HCT116 (cell line): ENCODE measurements around the gene MED16. TPM values are rescaled to one million over a fixed set of nuclear protein-coding genes. Genes with fewer than 3 reads are reported as not detected.

Experiments
- ATAC-seq: fragments of 200-7000 bp; cut with Tn5 transposase; 2 replicates; pipeline ENCODE4 v1.9.1; 2020; ENCODE audit warnings: mild to moderate bottlenecking, moderate library complexity
- BruUV-seq: library from RNA; stranded (reverse); fragments of 400-500 nt; replicated peaks from 2 replicates; lab custom pipeline; 2021; lab: Mats Ljungman, UMichigan
- CTCF ChIA-PET: fragments of 300-600 bp; sonication (Branson Sonifier 250); formaldehyde crosslinking; loops from one replicate; lab custom pipeline; 2021; ENCODE audit warnings: antibody characterized with exemption; lab: Charles Lee
- POLR2A ChIA-PET: fragments of 300-600, 350-600 bp; sonication (Branson Sonifier 250); formaldehyde crosslinking; loops from one replicate; lab custom pipeline; 2021; ENCODE audit warnings: antibody characterized with exemption; lab: Charles Lee
- RAD21 ChIA-PET, 2 experiments: fragments of 300-600 bp; sonication (Branson Sonifier 250); formaldehyde crosslinking; loops; one replicate each; lab custom pipeline; 2023; ENCODE audit warnings: low total read pairs in 2 of 2; ENCODE audit not compliant: uncharacterized antibody in 2 of 2, unreplicated experiment in 2 of 2, low non-redundant PET in 1 of 2; lab: Charles Lee
- DNase-seq: peaks from one replicate; pipeline ENCODE4 v3.0.0-alpha.2; 2010; ENCODE audit warnings: low read depth, low spot score
- H2AFZ ChIP-seq: fragments of 200-600 bp; shearing (Covaris generic), sonication (generic); 2 replicates; pipeline ENCODE4 v1.6.1; 2017; ENCODE audit warnings: low read depth, mixed run types, mixed read lengths, antibody characterized with exemption, low read length; ENCODE audit not compliant: poor library complexity, severe bottlenecking
- H3K27ac ChIP-seq: 2 replicates; pipeline ENCODE4 v1.5.1; 2012; ENCODE audit warnings: low read depth, low read length
- H3K27me3 ChIP-seq: fragments of 200-600 bp; sonication (generic); 2 replicates; pipeline ENCODE4 v1.6.1; 2016; ENCODE audit warnings: mixed run types, low read length, mixed read lengths; ENCODE audit not compliant: insufficient read depth
- H3K36me3 ChIP-seq, 2 experiments: fragments of 200-500 bp in 1 of 2; fragments of 200-600 bp in 1 of 2; sonication (Bioruptor generic) in 1 of 2; sonication (generic) in 1 of 2; 2 replicates each; pipeline versions ENCODE4 v1.5.1 to v1.6.1; 2014 to 2016; ENCODE audit warnings: low read length in 2 of 2, inconsistent platforms in 1 of 2, mixed read lengths in 1 of 2, mixed run types in 1 of 2; ENCODE audit not compliant: insufficient read depth in 2 of 2, control insufficient read depth in 1 of 2
- H3K4me1 ChIP-seq, 2 experiments: fragments of 200-600 bp in 1 of 2; sonication (generic) in 1 of 2; 2 replicates each; pipeline versions ENCODE4 v1.5.1 to v1.6.1; 2012 to 2017; ENCODE audit warnings: low read length in 2 of 2, inconsistent platforms in 1 of 2, mild to moderate bottlenecking in 1 of 2, mixed read lengths in 1 of 2, mixed run types in 1 of 2, moderate library complexity in 1 of 2; ENCODE audit not compliant: insufficient read depth in 2 of 2, control insufficient read depth in 1 of 2
- H3K4me2 ChIP-seq: fragments of 200-600 bp; sonication (generic); 2 replicates; pipeline ENCODE4 v1.6.1; 2017; ENCODE audit warnings: mixed run types, low read length, mixed read lengths
- H3K4me3 ChIP-seq, 2 experiments: fragments of 200-600 bp in 1 of 2; sonication (generic) in 1 of 2; replicated peaks in 1 of 2; 2 replicates each; pipeline ENCODE4 v1.5.1; 2011 to 2016; ENCODE audit warnings: low read length in 2 of 2, control low read depth in 1 of 2, low read depth in 1 of 2, mild to moderate bottlenecking in 1 of 2, mixed read lengths in 1 of 2, mixed run types in 1 of 2
- H3K79me2 ChIP-seq: fragments of 200-600 bp; sonication (generic); 2 replicates; pipeline ENCODE4 v1.6.1; 2017; ENCODE audit warnings: mild to moderate bottlenecking, mixed run types, low read length, moderate library complexity, mixed read lengths; ENCODE audit not compliant: insufficient read depth
- H3K9ac ChIP-seq: fragments of 200-600 bp; sonication (generic); 2 replicates; pipeline ENCODE4 v1.6.1; 2016; ENCODE audit warnings: low read length, mixed read lengths
- H3K9me2 ChIP-seq: fragments of 200-600 bp; sonication (generic), shearing (Covaris generic); 2 replicates; pipeline ENCODE4 v1.6.1; 2017; ENCODE audit warnings: mixed run types, mild to moderate bottlenecking, moderate library complexity; ENCODE audit not compliant: insufficient read depth
- H3K9me3 ChIP-seq, 2 experiments: fragments of 200-500 bp in 1 of 2; fragments of 200-600 bp in 1 of 2; sonication (Bioruptor generic) in 1 of 2; sonication (generic) in 1 of 2; 2 replicates each; pipeline ENCODE4 v1.6.1; 2014 to 2017; ENCODE audit warnings: low read length in 2 of 2, mixed read lengths in 2 of 2, inconsistent platforms in 1 of 2, low read depth in 1 of 2, mild to moderate bottlenecking in 1 of 2, mixed run types in 1 of 2, moderate library complexity in 1 of 2; ENCODE audit not compliant: control insufficient read depth in 1 of 2, insufficient read depth in 1 of 2
- H4K20me1 ChIP-seq: fragments of 200-600 bp; sonication (generic), shearing (Covaris generic); 2 replicates; pipeline ENCODE4 v1.6.1; 2017; ENCODE audit warnings: mixed run types, mild to moderate bottlenecking, moderate library complexity; ENCODE audit not compliant: insufficient read depth
- CBX3 ChIP-seq: IDR thresholded peaks from 2 replicates; pipeline ENCODE4 v1.6.1; 2012; ENCODE audit warnings: low read depth
- CEBPB ChIP-seq: IDR thresholded peaks from 2 replicates; pipeline ENCODE4 v1.6.1; 2012; ENCODE audit warnings: low read depth
- EGR1 ChIP-seq: IDR thresholded peaks from 2 replicates; pipeline ENCODE4 v1.6.1; 2012; ENCODE audit warnings: low read depth
- ELF1 ChIP-seq: IDR thresholded peaks from 2 replicates; pipeline ENCODE4 v1.6.1; 2012; ENCODE audit warnings: low read depth, borderline replicate concordance
- EZH2phosphoT487 ChIP-seq: fragments of 200-600 bp; IDR thresholded peaks from 2 replicates; pipeline ENCODE4 v1.6.1; 2018; ENCODE audit warnings: antibody characterized with exemption, borderline replicate concordance
- FOSL1 ChIP-seq: IDR thresholded peaks from 2 replicates; pipeline ENCODE4 v1.6.1; 2012; ENCODE audit warnings: low read depth
- MAX ChIP-seq: IDR thresholded peaks from 2 replicates; pipeline ENCODE4 v1.6.1; 2012
- POLR2AphosphoS5 ChIP-seq: IDR thresholded peaks from 2 replicates; pipeline ENCODE4 v1.6.1; 2011; ENCODE audit warnings: mild to moderate bottlenecking, low read depth, low read length, moderate library complexity
- RAD21 ChIP-seq: IDR thresholded peaks from 2 replicates; pipeline ENCODE4 v1.6.1; 2012; ENCODE audit warnings: low read depth, mild to moderate bottlenecking
- REST ChIP-seq: IDR thresholded peaks from 2 replicates; pipeline ENCODE4 v1.6.1; 2012; ENCODE audit warnings: low read depth
- SP1 ChIP-seq: IDR thresholded peaks from 2 replicates; pipeline ENCODE4 v1.6.1; 2012; ENCODE audit warnings: low read depth
- SRF ChIP-seq: IDR thresholded peaks from 2 replicates; pipeline ENCODE4 v1.6.1; 2012; ENCODE audit warnings: low read depth
- TCF7L2 ChIP-seq: IDR thresholded peaks from 2 replicates; pipeline ENCODE4 v1.7.0; 2011; ENCODE audit warnings: borderline replicate concordance, inconsistent platforms; ENCODE audit not compliant: insufficient read depth, insufficient read length; ENCODE audit errors: extremely low read depth
- ZBTB33 ChIP-seq: IDR thresholded peaks from 2 replicates; pipeline ENCODE4 v1.6.1; 2011; ENCODE audit warnings: mild to moderate bottlenecking, low read length, moderate library complexity; ENCODE audit not compliant: insufficient replicate concordance; ENCODE audit errors: extremely low read depth
- ZNF274 ChIP-seq: fragments of 200-500 bp; sonication (Bioruptor generic); IDR thresholded peaks from 2 replicates; pipeline ENCODE4 v1.6.1; 2014; ENCODE audit warnings: mild to moderate bottlenecking, low read depth, low read length, inconsistent platforms
- intact Hi-C: fragments of 100-400 bp; cut with micrococcal nuclease; formaldehyde crosslinking; loops from 2 replicates; pipeline ENCODE4 v1.10.0; 2022
- total RNA-seq: library from RNA; stranded (reverse); gene quantifications from one replicate; pipeline ENCODE4 v1.2.1, GENCODE V29; 2021; ENCODE audit not compliant: unreplicated experiment
- TF ChIP-seq, protein P1 (sequence below): IDR thresholded peaks from 2 replicates; pipeline ENCODE4 v1.6.1; 2012

MED16 gene
- total RNA-seq, 1 experiment from 2014 or later: 73.6 TPM

- ChIA-PET RAD21 (no interaction called here), POLR2A (interaction anchor here (0.7 kb wide), 1 partner anchor 122 kb away, joined by 3 read pairs; the partner anchor contains the start of gene WDR18), CTCF (no interaction called here)
- no peaks in the 10 kb centered on the region; a peak in 1 of 4 replicates for H3K36me3 ChIP-seq
- H4K20me1 ChIP-seq: no peaks in the 10 kb centered on the region
- H3K9ac ChIP-seq: no peak overlapping the region
- ATAC-seq: peak; percentile 12
- no peaks in the 10 kb centered on the region for H3K79me2 ChIP-seq
- H3K4me3 ChIP-seq: no peak overlapping the region
- peak overlapping the region; percentile 28; the same call in 1 of the 2 replicates for H3K4me2 ChIP-seq
- H3K27me3 ChIP-seq: no peaks in the 10 kb centered on the region
- no TSS peak for BruUV-seq
- peak overlapping the region; percentile 26; the same call in 1 of the 2 replicates for H3K27ac ChIP-seq
- H3K9me2 ChIP-seq: no peaks in the 10 kb centered on the region
- no peak overlapping the region for H2AFZ ChIP-seq
- no peaks in the 10 kb centered on the region for H3K9me3 ChIP-seq
- peaks cover 14 to 32% of the 10 kb centered on the region in 2 experiments for H3K4me1 ChIP-seq
- no peak for DNase-seq
- TF ChIP-seq CBX3 (no peak), FOSL1 (no peak), ELF1 (no peak), ZNF274 (no peak), POLR2AphosphoS5 (no peak), SRF (no peak), REST (no peak), CEBPB (no peak), ZBTB33 (no peak), EGR1 (no peak), TCF7L2 (no peak), RAD21 (no peak), MAX (no peak), SP1 (no peak), EZH2phosphoT487 (no peak)
- TF ChIP-seq, protein P1, sequence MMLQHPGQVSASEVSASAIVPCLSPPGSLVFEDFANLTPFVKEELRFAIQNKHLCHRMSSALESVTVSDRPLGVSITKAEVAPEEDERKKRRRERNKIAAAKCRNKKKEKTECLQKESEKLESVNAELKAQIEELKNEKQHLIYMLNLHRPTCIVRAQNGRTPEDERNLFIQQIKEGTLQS: no peak
- intact Hi-C loops: no loop called here
Observed at GRCh38 chr19:862581-863314, 30.2 kb downstream of the MED16 start.
